ENCODE results near the gene ZNF107. TPM values are rescaled to one million over a fixed set of nuclear protein-coding genes. Genes with fewer than 3 reads are reported as not detected.

The ZNF107 gene
- total RNA-seq, 1 experiment from 2014 or later = 24.7 TPM

DNA sequence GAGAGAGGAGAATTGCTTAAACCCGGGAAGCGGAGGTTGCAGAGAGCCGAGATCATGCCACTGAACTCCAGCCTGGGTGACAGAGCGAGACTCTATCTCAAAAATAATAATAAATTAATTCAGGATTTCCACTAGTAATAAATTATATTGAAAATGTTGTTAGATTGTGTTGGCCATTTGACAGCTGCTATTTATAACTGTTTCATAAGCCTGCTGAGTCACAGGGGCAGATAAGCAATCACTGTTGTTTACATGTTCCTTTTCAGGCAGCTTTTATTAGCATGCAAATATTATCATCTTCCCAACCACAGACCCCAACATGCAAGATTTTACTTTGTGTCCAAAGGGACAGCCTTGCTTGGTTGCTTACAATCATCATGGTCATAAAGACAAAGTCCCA lies 78.7 kb downstream of the ZNF107 start:
- Histone ChIP-seq H3K79me2 (ENCODE audit: insufficient read depth, low read length) (no peaks in the 10 kb centered on the region), H4K5ac (ENCODE audit: insufficient read length, low read depth, low read length) (no peak overlapping the region), H2BK12ac (ENCODE audit: insufficient read length, low read depth, low read length) (no peak overlapping the region), H4K91ac (ENCODE audit: insufficient read length, low read depth, low read length) (no peak overlapping the region), H3K23me2 (ENCODE audit: insufficient read length, low read depth, low read length, poor library complexity, severe bottlenecking) (no peaks in the 10 kb centered on the region), H3K9ac (ENCODE audit: extremely low read depth, insufficient read length, low read length) (no peak overlapping the region), H3K79me1 (ENCODE audit: insufficient read depth, low read depth, low read length, poor library complexity, severe bottlenecking) (no peaks in the 10 kb centered on the region), H2BK20ac (ENCODE audit: low read depth, low read length, poor library complexity, severe bottlenecking) (no peak overlapping the region), H2AFZ (ENCODE audit: low read length) (no peak overlapping the region), H4K8ac (replicated peaks; ENCODE audit: insufficient read length, low read depth, low read length) (no peak overlapping the region), H3K14ac (ENCODE audit: insufficient read depth, low read length) (no peak overlapping the region), H3K27ac (ENCODE audit: insufficient read length, low read depth, low read length) (no peak overlapping the region), H3K56ac (ENCODE audit: insufficient read length, low read depth, low read length) (no peak overlapping the region), H3K23ac (ENCODE audit: insufficient read length, low read depth, low read length) (no peak overlapping the region), H2AK5ac (ENCODE audit: insufficient read length, low read length) (no peak overlapping the region), H3K4me2 (ENCODE audit: insufficient read depth, insufficient read length, low read length) (no peak overlapping the region), H2BK5ac (ENCODE audit: insufficient read length, low read length) (no peak overlapping the region), H3K27me3 (ENCODE audit: insufficient read depth, low read length) (no peaks in the 10 kb centered on the region), H2BK15ac (ENCODE audit: low read depth, low read length) (no peak overlapping the region), H4K20me1 (ENCODE audit: control insufficient read depth, insufficient read depth, insufficient read length) (no peaks in the 10 kb centered on the region), H3K4me1 (ENCODE audit: insufficient read depth, low read length) (no peaks in the 10 kb centered on the region), H3T11ph (ENCODE audit: low read length) (no peak overlapping the region), H3K4ac (ENCODE audit: low read depth, low read length) (no peak overlapping the region), H2BK120ac (ENCODE audit: low read depth, low read length, poor library complexity, severe bottlenecking) (no peak overlapping the region), H3K9me3 (ENCODE audit: control insufficient read depth, low read depth, low read length) (peaks cover 41% of the 10 kb centered on the region), H3K18ac (ENCODE audit: insufficient read length, low read depth, low read length) (no peak overlapping the region)
- no peak overlapping the region for H3K4me3 Mint-ChIP-seq
- H3K9me3 Mint-ChIP-seq = peaks cover 73 to 74% of the 10 kb centered on the region in 2 experiments
- WGBS (ENCODE audit: extremely low coverage, insufficient read length, low lambda C conversion rate) = no CpG with 5 or more reads among the region's 4 CpGs
- H3K27ac Mint-ChIP-seq = no peak overlapping the region
- H3K4me1 Mint-ChIP-seq = no peaks in the 10 kb centered on the region
- no peak for TF ChIP-seq CTCF (conservative IDR thresholded peaks at IDR 0.05)
- H3K27me3 Mint-ChIP-seq (ENCODE audit: low read depth) = no peaks in the 10 kb centered on the region; the same call in 1 of the 2 replicates
- H3K36me3 Mint-ChIP-seq (ENCODE audit: insufficient read depth in 1 of 3, low read depth in 3 of 3) = peaks cover 0 to 7% (median 3%) of the 10 kb centered on the region in 3 experiments; a peak in 3 of 7 replicates
- no peak for DNase-seq

Measured in H9 (cell line).